Endodermal cell (in vitro differentiated cells): ENCODE results near the gene IKZF5. TPM values are rescaled to one million over a fixed set of nuclear protein-coding genes. Genes with fewer than 3 reads are reported as not detected.

Experiments used
- DNase-seq: peaks from one replicate; pipeline ENCODE4 v3.0.0-alpha.2; 2017
- H3K27ac ChIP-seq: 2 replicates; pipeline ENCODE4 v1.5.1; 2013; ENCODE audit warnings: mild to moderate bottlenecking, low read depth, low read length, moderate library complexity
- H3K27me3 ChIP-seq: 2 replicates; pipeline ENCODE4 v1.6.1; 2013; ENCODE audit warnings: mild to moderate bottlenecking, low read length, moderate library complexity; ENCODE audit not compliant: insufficient read depth, control insufficient read depth, poor library complexity, severe bottlenecking
- H3K36me3 ChIP-seq: 2 replicates; pipeline ENCODE4 v1.7.0; 2013; ENCODE audit warnings: mild to moderate bottlenecking, low read length, moderate library complexity; ENCODE audit not compliant: control insufficient read depth, insufficient read depth
- H3K4me1 ChIP-seq: one replicate; pipeline ENCODE4 v1.7.0; 2013; ENCODE audit warnings: low read length; ENCODE audit not compliant: control insufficient read depth, insufficient read depth
- H3K4me3 ChIP-seq: 2 replicates; pipeline ENCODE4 v1.5.1; 2013; ENCODE audit warnings: mild to moderate bottlenecking, low read length, moderate library complexity
- H3K9ac ChIP-seq: 2 replicates; pipeline ENCODE4 v1.6.1; 2013; ENCODE audit warnings: mild to moderate bottlenecking, low read length, moderate library complexity; ENCODE audit not compliant: poor library complexity, severe bottlenecking; ENCODE audit errors: extremely low read depth
- H3K9me3 ChIP-seq: 2 replicates; pipeline ENCODE4 v1.6.1; 2013; ENCODE audit warnings: mild to moderate bottlenecking, low read length, moderate library complexity; ENCODE audit not compliant: control insufficient read depth
- H3K27ac Mint-ChIP-seq: 2 replicates; pipeline ENCODE4 v1.8.0; 2020; ENCODE audit warnings: mixed read lengths
- H3K27me3 Mint-ChIP-seq: 2 replicates; pipeline ENCODE4 v1.8.0; 2021; ENCODE audit warnings: mild to moderate bottlenecking, mixed read lengths; ENCODE audit not compliant: insufficient read depth
- H3K36me3 Mint-ChIP-seq: 2 replicates; pipeline ENCODE4 v1.8.0; 2020; ENCODE audit warnings: low read depth, mixed read lengths
- H3K4me1 Mint-ChIP-seq: 2 replicates; pipeline ENCODE4 v1.8.0; 2020; ENCODE audit warnings: mixed read lengths
- H3K4me3 Mint-ChIP-seq: 2 replicates; pipeline ENCODE4 v1.8.0; 2020; ENCODE audit warnings: mild to moderate bottlenecking, moderate library complexity, mixed read lengths
- H3K9me3 Mint-ChIP-seq: 2 replicates; pipeline ENCODE4 v1.8.0; 2020; ENCODE audit warnings: mild to moderate bottlenecking, mixed read lengths
- WGBS, 2 experiments: methylation state at CpG; one replicate each; pipeline versions ENCODE4 v1.1.5 to v1.1.7; 2013; ENCODE audit warnings: missing lambda C conversion rate in 2 of 2, mixed read lengths in 1 of 2; ENCODE audit not compliant: insufficient coverage in 1 of 2, insufficient read length in 1 of 2; 5-methylcytosine and 5-hydroxymethylcytosine counted together
- total RNA-seq, 2 donors: library from RNA; stranded (reverse); fragmentation: NEBNext Ultra II Directional in 1 of 2; extraction: Animal tissue kit (Norgen Biotek cat#: 25700) in 1 of 2; gene quantifications; 2 replicates in 1 of 2; 3 replicates in 1 of 2; pipeline ENCODE4 v1.2.1, GENCODE V29; 2021
- TF ChIP-seq, protein P1 (sequence below): fragments of 200-600 bp; sonication (generic); conservative IDR thresholded peaks from 2 replicates; pipeline ENCODE4 v1.5.0; 2021; ENCODE audit warnings: antibody characterized with exemption, mild to moderate bottlenecking

IKZF5 gene
- total RNA-seq, 2 donors from 2014 or later: 10.3 to 14.4 TPM

DNA sequence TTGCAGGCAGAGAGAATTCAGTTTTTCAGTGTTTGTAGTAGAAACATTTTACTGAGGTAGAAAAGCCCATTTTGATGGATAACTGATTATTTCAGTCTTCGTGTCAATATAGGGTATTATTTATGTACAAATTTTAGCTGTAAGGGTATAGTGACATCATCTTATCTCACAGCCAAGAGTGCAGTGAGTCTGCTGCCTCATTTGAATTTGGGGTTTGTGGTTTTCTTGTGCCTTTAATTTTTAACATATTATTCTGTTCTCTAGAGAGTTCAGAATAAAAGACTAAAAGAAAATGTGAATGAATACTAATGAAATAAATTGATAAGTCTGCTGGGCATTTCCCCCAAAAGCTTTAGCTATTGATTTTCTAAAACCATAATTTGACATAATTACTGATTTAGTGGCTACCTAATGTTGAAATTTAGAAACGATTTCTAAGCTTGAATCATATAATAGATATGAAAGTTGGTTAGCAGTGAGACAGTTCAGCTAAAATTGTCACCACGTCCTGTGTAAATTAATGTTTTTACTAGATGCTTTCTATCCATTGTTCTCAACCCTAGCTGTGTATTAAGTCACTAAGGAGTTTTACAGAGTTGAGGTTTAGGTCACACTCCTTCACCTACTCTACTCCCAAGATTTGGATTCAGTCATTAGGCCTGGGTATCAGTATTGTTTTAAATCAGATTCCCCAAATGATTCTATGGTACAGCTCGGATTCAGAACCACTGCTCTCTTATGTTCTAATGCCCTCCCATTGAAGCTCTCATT is 37.6 kb upstream of the IKZF5 start:
- no peak for DNase-seq
- Mint-ChIP-seq H3K27ac (no peak overlapping the region), H3K27me3 (no peaks in the 10 kb centered on the region), H3K36me3 (peaks cover 52% of the 10 kb centered on the region), H3K4me3 (no peak overlapping the region), H3K9me3 (no peaks in the 10 kb centered on the region), H3K4me1 (no peaks in the 10 kb centered on the region)
- no peaks in the 10 kb centered on the region for H3K4me1 ChIP-seq
- no peaks in the 10 kb centered on the region for H3K9me3 ChIP-seq
- H3K36me3 ChIP-seq: peaks cover 45% of the 10 kb centered on the region
- H3K4me3 ChIP-seq: no peak overlapping the region
- H3K9ac ChIP-seq: no peak overlapping the region
- TF ChIP-seq, protein P1, sequence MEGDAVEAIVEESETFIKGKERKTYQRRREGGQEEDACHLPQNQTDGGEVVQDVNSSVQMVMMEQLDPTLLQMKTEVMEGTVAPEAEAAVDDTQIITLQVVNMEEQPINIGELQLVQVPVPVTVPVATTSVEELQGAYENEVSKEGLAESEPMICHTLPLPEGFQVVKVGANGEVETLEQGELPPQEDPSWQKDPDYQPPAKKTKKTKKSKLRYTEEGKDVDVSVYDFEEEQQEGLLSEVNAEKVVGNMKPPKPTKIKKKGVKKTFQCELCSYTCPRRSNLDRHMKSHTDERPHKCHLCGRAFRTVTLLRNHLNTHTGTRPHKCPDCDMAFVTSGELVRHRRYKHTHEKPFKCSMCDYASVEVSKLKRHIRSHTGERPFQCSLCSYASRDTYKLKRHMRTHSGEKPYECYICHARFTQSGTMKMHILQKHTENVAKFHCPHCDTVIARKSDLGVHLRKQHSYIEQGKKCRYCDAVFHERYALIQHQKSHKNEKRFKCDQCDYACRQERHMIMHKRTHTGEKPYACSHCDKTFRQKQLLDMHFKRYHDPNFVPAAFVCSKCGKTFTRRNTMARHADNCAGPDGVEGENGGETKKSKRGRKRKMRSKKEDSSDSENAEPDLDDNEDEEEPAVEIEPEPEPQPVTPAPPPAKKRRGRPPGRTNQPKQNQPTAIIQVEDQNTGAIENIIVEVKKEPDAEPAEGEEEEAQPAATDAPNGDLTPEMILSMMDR: no peak
- H3K27ac ChIP-seq: no peak overlapping the region
- no peaks in the 10 kb centered on the region for H3K27me3 ChIP-seq
- WGBS, 2 experiments: 83 to 89% methylated on average over 3 to 4 of the region's 4 CpGs

DNA sequence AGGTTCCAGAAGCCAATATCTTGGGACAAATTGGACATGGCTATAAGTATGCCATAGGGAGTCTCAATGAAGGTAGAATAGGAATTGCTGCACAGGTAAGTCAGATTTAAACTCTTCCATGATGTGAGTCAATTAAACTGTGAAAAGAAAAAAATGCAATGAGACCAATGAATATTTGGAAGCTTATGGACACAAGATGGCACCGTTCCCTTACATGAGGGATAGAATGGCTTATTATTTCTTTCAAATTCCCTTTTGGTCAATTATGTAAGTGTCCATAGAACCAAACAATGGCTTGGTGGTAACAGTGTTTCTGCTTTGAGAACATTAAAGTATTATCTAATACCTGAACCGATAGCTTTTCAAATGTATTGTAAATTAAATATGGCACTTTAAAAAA is 35.8 kb upstream of the IKZF5 start:
- Histone ChIP-seq H3K9me3 (no peaks in the 10 kb centered on the region), H3K27me3 (no peaks in the 10 kb centered on the region), H3K9ac (no peak overlapping the region), H3K4me3 (no peak overlapping the region), H3K36me3 (peaks cover 43% of the 10 kb centered on the region), H3K27ac (no peak overlapping the region), H3K4me1 (no peaks in the 10 kb centered on the region)
- Mint-ChIP-seq H3K9me3 (no peaks in the 10 kb centered on the region), H3K27ac (no peak overlapping the region), H3K36me3 (peaks cover 44% of the 10 kb centered on the region), H3K4me1 (no peaks in the 10 kb centered on the region), H3K4me3 (no peak overlapping the region), H3K27me3 (no peaks in the 10 kb centered on the region)
- DNase-seq: no peak
- WGBS, 2 experiments: 88 to 91% methylated on average over 1 of the region's 2 CpGs
- TF ChIP-seq, protein P1: peak; percentile 39

DNA sequence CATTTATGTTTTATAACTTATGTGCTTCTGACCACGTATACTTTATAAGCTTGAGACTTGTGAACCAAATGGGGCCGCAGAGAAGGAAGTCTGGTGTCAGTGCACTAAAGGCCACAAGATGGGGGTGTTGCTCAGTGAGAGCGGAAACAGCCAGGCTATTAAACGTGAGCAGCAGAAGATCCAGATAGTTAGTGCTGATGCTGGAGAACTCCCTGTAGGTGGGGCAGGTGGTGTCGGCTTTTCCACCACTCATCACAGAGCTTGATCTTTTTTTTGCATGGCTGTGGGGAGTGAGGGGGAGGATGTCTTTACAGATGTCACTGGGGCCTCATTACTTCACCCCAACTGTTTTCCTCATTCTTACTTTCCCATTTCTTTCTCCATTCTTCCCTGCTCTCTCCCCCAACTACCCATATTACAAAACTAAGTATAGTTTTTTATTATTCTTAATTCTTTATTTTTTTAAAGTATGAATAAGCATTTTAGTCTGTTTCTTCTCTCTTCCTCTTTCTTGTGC is 34.9 kb upstream of the IKZF5 start:
- Histone ChIP-seq H3K9ac (no peak overlapping the region), H3K9me3 (no peaks in the 10 kb centered on the region), H3K27me3 (no peaks in the 10 kb centered on the region), H3K4me3 (no peak overlapping the region), H3K27ac (no peak overlapping the region), H3K36me3 (peaks cover 37% of the 10 kb centered on the region), H3K4me1 (no peaks in the 10 kb centered on the region)
- Mint-ChIP-seq H3K36me3 (peaks cover 37% of the 10 kb centered on the region), H3K4me1 (no peaks in the 10 kb centered on the region), H3K9me3 (no peaks in the 10 kb centered on the region), H3K27me3 (no peaks in the 10 kb centered on the region), H3K4me3 (no peak overlapping the region), H3K27ac (no peak overlapping the region)
- WGBS, 2 experiments: 20 to 25% methylated on average over 3 to 4 of the region's 5 CpGs
- TF ChIP-seq, protein P1: peak; percentile 89
- DNase-seq: peak; percentile 87
